ENCODE data around the gene SAMD11.

Gene SAMD11

GRCh38 chr1:933603-933940 is 9.8 kb downstream of the SAMD11 start:
- DNase-seq = no peak
- in situ Hi-C loops (cut with HindIII; ENCODE audit: low pct_ligation_motif_present, low sequenced_read_pairs) = no loop called here
- Histone ChIP-seq H3K27me3 (replicated peaks) (peaks cover 37% of the 10 kb centered on the region), H3K36me3 (replicated peaks) (no peaks in the 10 kb centered on the region), H3K4me3 (ENCODE audit: low read depth, low read length) (no peak overlapping the region), H3K27ac (no peak overlapping the region)
- no peak for TF ChIP-seq CTCF (IDR thresholded peaks at IDR 0.05; ENCODE audit: low read depth, low read length, missing control alignments)

GRCh38 chr1:934991-935750 is 11.4 kb downstream of the SAMD11 start:
- DNase-seq = no peak
- in situ Hi-C loops (cut with HindIII; ENCODE audit: low pct_ligation_motif_present, low sequenced_read_pairs) = no loop called here
- Histone ChIP-seq H3K27me3 (replicated peaks) (peaks cover 30% of the 10 kb centered on the region), H3K36me3 (replicated peaks) (no peaks in the 10 kb centered on the region), H3K4me3 (ENCODE audit: low read depth, low read length) (no peak overlapping the region), H3K27ac (no peak overlapping the region)
- TF ChIP-seq CTCF (IDR thresholded peaks at IDR 0.05; ENCODE audit: low read depth, low read length, missing control alignments) = no peak

GRCh38 chr1:935751-936231 is 12.1 kb downstream of the SAMD11 start:
- H3K36me3 ChIP-seq (replicated peaks) = no peaks in the 10 kb centered on the region
- no peak overlapping the region for H3K27ac ChIP-seq
- H3K4me3 ChIP-seq (ENCODE audit: low read depth, low read length) = no peak overlapping the region
- no peak for TF ChIP-seq CTCF (IDR thresholded peaks at IDR 0.05; ENCODE audit: low read depth, low read length, missing control alignments)
- H3K27me3 ChIP-seq (replicated peaks) = peaks cover 26% of the 10 kb centered on the region
- no peak for DNase-seq
- in situ Hi-C loops (cut with HindIII; ENCODE audit: low pct_ligation_motif_present, low sequenced_read_pairs) = no loop called here

- H3K27me3 ChIP-seq (replicated peaks) = peaks cover 25% of the 10 kb centered on the region
- no peak overlapping the region for H3K27ac ChIP-seq
- no peak overlapping the region for H3K4me3 ChIP-seq (ENCODE audit: low read depth, low read length)
- in situ Hi-C loops (cut with HindIII; ENCODE audit: low pct_ligation_motif_present, low sequenced_read_pairs) = no loop called here
- no peak for DNase-seq
- no peaks in the 10 kb centered on the region for H3K36me3 ChIP-seq (replicated peaks)
- no peak for TF ChIP-seq CTCF (IDR thresholded peaks at IDR 0.05; ENCODE audit: low read depth, low read length, missing control alignments)
Measured at GRCh38 chr1:936348-937264, 12.9 kb downstream of the SAMD11 start.

- Histone ChIP-seq H3K27ac (no peak overlapping the region), H3K27me3 (replicated peaks) (peaks cover 28% of the 10 kb centered on the region), H3K4me3 (ENCODE audit: low read depth, low read length) (no peak overlapping the region), H3K36me3 (replicated peaks) (no peaks in the 10 kb centered on the region)
- in situ Hi-C loops (cut with HindIII; ENCODE audit: low pct_ligation_motif_present, low sequenced_read_pairs) = no loop called here
- TF ChIP-seq CTCF (IDR thresholded peaks at IDR 0.05; ENCODE audit: low read depth, low read length, missing control alignments) = no peak
- DNase-seq = no peak
Measured at GRCh38 chr1:937521-937920, 13.8 kb downstream of the SAMD11 start.
